ENCODE measurements around the gene SEC14L6.
A peak's percentile ranks its signal among the peaks of the same experiment; 100 is the strongest.

The SEC14L6 gene

DNA sequence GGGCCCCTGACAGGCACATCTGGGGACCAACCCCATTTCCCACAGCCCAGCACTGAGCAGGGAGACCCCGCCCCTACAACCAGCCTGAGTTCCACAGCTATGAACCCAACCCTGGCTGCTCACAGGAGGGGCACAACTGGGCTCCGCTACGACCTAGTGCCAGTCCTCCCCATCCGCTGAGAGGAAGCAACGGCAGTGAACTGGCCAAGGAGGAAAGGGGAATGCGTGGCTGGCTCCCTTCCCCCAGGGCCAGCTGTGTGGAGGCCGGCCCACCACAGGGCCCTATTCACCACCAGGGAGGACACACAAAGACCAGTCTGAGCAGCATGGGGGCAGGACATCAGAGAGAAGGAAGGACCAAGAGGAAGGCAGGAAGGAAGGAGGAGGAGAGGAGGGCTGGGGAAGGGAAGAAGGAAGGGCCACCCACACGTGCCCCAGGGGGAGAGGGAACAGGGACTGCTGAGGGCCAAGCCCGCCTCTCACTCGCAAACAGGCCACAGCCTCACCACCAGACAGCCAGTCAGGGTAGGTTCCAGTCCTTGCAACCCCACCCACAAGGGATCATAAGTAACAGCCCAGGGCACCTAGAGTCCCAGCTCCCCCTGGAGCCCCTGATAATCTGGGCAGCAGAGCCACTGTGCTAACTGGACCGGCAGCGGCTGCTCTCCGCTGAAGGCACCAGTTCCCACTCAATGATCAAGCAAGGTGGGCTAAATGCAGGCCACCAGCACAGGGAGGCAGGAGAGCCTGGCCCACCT, 36.4 kb upstream of the SEC14L6 start:
- DNase-seq (ENCODE audit: low read depth), result no peak
- in situ Hi-C loops (cut with HindIII; ENCODE audit: low sequenced_read_pairs), result no loop called here
- no peak overlapping the region for H3K4me3 ChIP-seq (ENCODE audit: low read depth, low read length)
- TF ChIP-seq, protein P1, sequence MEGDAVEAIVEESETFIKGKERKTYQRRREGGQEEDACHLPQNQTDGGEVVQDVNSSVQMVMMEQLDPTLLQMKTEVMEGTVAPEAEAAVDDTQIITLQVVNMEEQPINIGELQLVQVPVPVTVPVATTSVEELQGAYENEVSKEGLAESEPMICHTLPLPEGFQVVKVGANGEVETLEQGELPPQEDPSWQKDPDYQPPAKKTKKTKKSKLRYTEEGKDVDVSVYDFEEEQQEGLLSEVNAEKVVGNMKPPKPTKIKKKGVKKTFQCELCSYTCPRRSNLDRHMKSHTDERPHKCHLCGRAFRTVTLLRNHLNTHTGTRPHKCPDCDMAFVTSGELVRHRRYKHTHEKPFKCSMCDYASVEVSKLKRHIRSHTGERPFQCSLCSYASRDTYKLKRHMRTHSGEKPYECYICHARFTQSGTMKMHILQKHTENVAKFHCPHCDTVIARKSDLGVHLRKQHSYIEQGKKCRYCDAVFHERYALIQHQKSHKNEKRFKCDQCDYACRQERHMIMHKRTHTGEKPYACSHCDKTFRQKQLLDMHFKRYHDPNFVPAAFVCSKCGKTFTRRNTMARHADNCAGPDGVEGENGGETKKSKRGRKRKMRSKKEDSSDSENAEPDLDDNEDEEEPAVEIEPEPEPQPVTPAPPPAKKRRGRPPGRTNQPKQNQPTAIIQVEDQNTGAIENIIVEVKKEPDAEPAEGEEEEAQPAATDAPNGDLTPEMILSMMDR (IDR thresholded peaks at IDR 0.05; ENCODE audit: low read depth, low read length, missing control alignments), result no peak

GRCh38 chr22:30582051-30582450, 35.5 kb upstream of the SEC14L6 start:
- TF ChIP-seq, protein P1 (IDR thresholded peaks at IDR 0.05; ENCODE audit: low read depth, low read length, missing control alignments), result no peak
- no peak for DNase-seq (ENCODE audit: low read depth)
- H3K4me3 ChIP-seq (ENCODE audit: low read depth, low read length), result no peak overlapping the region
- in situ Hi-C loops (cut with HindIII; ENCODE audit: low sequenced_read_pairs), result no loop called here

DNA sequence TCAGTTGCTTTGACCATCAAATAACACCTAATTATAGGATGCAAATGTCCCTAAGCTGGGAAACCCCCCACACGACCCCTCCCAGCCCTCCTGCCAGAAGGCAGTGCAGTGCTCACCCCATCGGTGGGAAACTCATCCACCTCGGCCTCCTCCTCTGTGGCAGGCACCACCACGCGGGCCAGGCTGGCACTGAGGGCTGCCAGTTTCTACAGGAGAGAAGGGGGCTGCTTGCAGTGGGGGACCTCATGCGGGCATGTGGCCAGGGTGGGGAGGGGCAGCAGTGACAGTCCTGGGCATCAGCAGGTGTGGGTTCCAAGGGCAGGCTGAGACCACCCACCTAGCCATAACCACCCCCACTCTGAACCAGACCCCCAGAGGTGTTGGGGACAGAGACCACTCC, 34.4 kb upstream of the SEC14L6 start:
- DNase-seq (ENCODE audit: low read depth), result no peak
- no peak overlapping the region for H3K4me3 ChIP-seq (ENCODE audit: low read depth, low read length)
- in situ Hi-C loops (cut with HindIII; ENCODE audit: low sequenced_read_pairs), result no loop called here
- TF ChIP-seq, protein P1 (IDR thresholded peaks at IDR 0.05; ENCODE audit: low read depth, low read length, missing control alignments), result no peak

DNA sequence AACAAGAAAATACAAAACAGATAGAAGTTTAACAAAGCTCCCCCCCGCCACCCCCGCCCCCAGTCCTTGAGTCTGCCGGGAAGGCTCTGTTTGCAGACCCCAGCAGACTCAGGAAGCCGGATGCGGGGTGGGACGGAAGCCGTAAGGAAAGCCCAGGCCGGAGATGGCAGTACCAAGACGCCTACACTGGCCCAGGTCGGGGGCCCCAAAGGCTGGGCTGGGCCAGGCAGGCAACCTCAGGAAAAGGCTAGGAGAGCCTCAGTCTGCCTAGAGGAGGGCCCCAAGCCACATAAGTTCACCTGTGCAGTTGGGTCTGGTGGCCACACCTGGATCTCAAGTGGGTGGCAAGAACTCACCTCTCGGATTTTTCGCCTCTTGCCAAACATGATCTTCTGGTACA, 31.9 kb upstream of the SEC14L6 start:
- TF ChIP-seq, protein P1 (IDR thresholded peaks at IDR 0.05; ENCODE audit: low read depth, low read length, missing control alignments), result no peak
- in situ Hi-C loops (cut with HindIII; ENCODE audit: low sequenced_read_pairs), result no loop called here

DNA sequence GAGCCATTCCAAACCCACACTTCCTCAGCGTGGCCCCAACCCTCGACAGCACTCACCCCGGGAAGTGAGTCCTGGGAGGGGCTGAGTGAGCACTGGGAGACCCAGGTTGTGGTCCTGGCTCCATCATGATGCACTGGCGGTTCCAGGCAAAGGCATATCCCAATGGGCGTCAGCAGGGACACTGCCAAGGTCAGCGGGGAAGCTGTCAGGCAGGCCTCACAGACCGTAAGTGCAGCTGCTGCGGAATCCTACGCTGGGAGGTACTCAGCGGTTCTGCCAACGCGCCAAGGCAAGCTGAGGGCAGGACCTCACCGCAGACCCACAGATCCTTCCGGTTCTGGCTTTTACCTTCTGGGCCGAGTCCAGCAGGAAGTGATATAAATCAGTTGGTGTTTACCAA, 29.3 kb upstream of the SEC14L6 start:
- TF ChIP-seq, protein P1 (IDR thresholded peaks at IDR 0.05; ENCODE audit: low read depth, low read length, missing control alignments), result no peak
- in situ Hi-C loops (cut with HindIII; ENCODE audit: low sequenced_read_pairs), result no loop called here
- no peak overlapping the region for H3K4me3 ChIP-seq (ENCODE audit: low read depth, low read length)

More for the DNA sequence above, 31.9 kb upstream of the SEC14L6 start:
- DNase-seq (ENCODE audit: low read depth), result no peak
- H3K4me3 ChIP-seq (ENCODE audit: low read depth, low read length), result no peak overlapping the region

GRCh38 chr22:30574997-30575671, 28.6 kb upstream of the SEC14L6 start:
- in situ Hi-C loops (cut with HindIII; ENCODE audit: low sequenced_read_pairs), result no loop called here
- no peak for DNase-seq (ENCODE audit: low read depth)
- TF ChIP-seq, protein P1 (IDR thresholded peaks at IDR 0.05; ENCODE audit: low read depth, low read length, missing control alignments), result peak; percentile 22
- peak overlapping the region; percentile 14 for H3K4me3 ChIP-seq (ENCODE audit: low read depth, low read length)

More for the DNA sequence above, 29.3 kb upstream of the SEC14L6 start:
- no peak for DNase-seq (ENCODE audit: low read depth)
